ENCODE measurements around the gene GABPA. TPM values are rescaled to one million over a fixed set of nuclear protein-coding genes. Genes with fewer than 3 reads are reported as not detected.
A peak's percentile ranks its signal among the peaks of the same experiment; 100 is the strongest.

Gene GABPA
- total and polyA plus RNA-seq, 9 of the 15 experiments (the other 6 are each of a cell fraction or from before 2014, with no cell fraction given): 8.9 to 35.7 (median 22.8) TPM

- TF ChIP-seq NKRF (IDR thresholded peaks at IDR 0.05; ENCODE audit: borderline replicate concordance) (peak; percentile 14; the same call in 1 of the 2 replicates), ZNF444 (CRISPR knock-in tag; IDR thresholded peaks at IDR 0.05) (no peak), PTRF (tag; IDR thresholded peaks at IDR 0.05) (no peak), TAF15 (IDR thresholded peaks at IDR 0.05; ENCODE audit: low read depth, low read length) (no peak), ZBTB26 (CRISPR knock-in tag; IDR thresholded peaks at IDR 0.05) (no peak), PCBP1 (IDR thresholded peaks at IDR 0.05; ENCODE audit: low read depth, low read length, poor library complexity, severe bottlenecking) (no peak), FOSL1 (tag; conservative IDR thresholded peaks at IDR 0.05) (no peak), CHCHD3 (CRISPR knock-in tag; IDR thresholded peaks at IDR 0.05) (no peak), MLLT1 (IDR thresholded peaks at IDR 0.05) (peak in 1 of 2 experiments; percentile 5; a peak in 1 of 4 replicates), CXXC5 (CRISPR knock-in tag; IDR thresholded peaks at IDR 0.05) (peak; percentile 67), YBX1 (IDR thresholded peaks at IDR 0.05) (no peak), MXI1 (IDR thresholded peaks at IDR 0.05; ENCODE audit: low read depth, low read length) (0 out of 2 replicates have a peak, but pooled peaks have one; percentile 40), HCFC1 (IDR thresholded peaks at IDR 0.05; ENCODE audit: low read depth, low read length) (peak; percentile 77), RBM22 (IDR thresholded peaks at IDR 0.05; ENCODE audit: low read depth, low read length, poor library complexity, severe bottlenecking) (peak; percentile 57), CC2D1A (IDR thresholded peaks at IDR 0.05) (0 out of 2 replicates have a peak, but pooled peaks have one; percentile 15), ZNF695 (CRISPR knock-in tag; IDR thresholded peaks at IDR 0.05) (no peak), ZNF785 (CRISPR knock-in tag; IDR thresholded peaks at IDR 0.05) (no peak), E2F3 (CRISPR knock-in tag; IDR thresholded peaks at IDR 0.05) (peak; percentile 84), ZZZ3 (IDR thresholded peaks at IDR 0.05) (peak; percentile 51; the same call in 1 of the 2 replicates), FOXM1 (IDR thresholded peaks at IDR 0.05; ENCODE audit: low read depth) (no peak), FOXM1 (CRISPR knock-in tag; IDR thresholded peaks at IDR 0.05; ENCODE audit: low read depth) (peak; percentile 17), CREB3L1 (IDR thresholded peaks at IDR 0.05; ENCODE audit: borderline replicate concordance, low read depth) (peak; percentile 87), EP300 (IDR thresholded peaks at IDR 0.05; ENCODE audit: low read length) (peak; percentile 69), ZNF583 (CRISPR knock-in tag; IDR thresholded peaks at IDR 0.05) (no peak)
These were observed at the start of gene GABPA, which contains the start of gene ATP5PF (continued) for GRCh38 chr21:25734904-25735645.
